ENCODE measurements around the gene NQO1.
"Not testable (repeated sequence)": the region's sequence is repeated elsewhere in the genome, so short reads cannot be mapped to it uniquely, and the experiment has no call there.

NQO1 gene

GRCh38 chr16:69741951-69742904, 15.9 kb upstream of the NQO1 start:
- no peak for DNase-seq

GRCh38 chr16:69741519-69741918, 15.2 kb upstream of the NQO1 start:
- DNase-seq: no peak

- no peak for DNase-seq
These were observed 5.7 kb upstream of the NQO1 start for GRCh38 chr16:69732101-69732500.

GRCh38 chr16:69731280-69731679, 4.9 kb upstream of the NQO1 start:
- not testable (repeated sequence) for DNase-seq

GRCh38 chr16:69729030-69729429, 2.7 kb upstream of the NQO1 start:
- DNase-seq: not testable (repeated sequence)

GRCh38 chr16:69727916-69728270, 1.5 kb upstream of the NQO1 start:
- DNase-seq: peak; percentile 20

- no peak for DNase-seq
These were observed 664 bp downstream of the NQO1 start for GRCh38 chr16:69725480-69726312.

GRCh38 chr16:69724981-69725479, 1.3 kb downstream of the NQO1 start:
- DNase-seq: no peak

- no peak for DNase-seq
These were observed 1.9 kb downstream of the NQO1 start for GRCh38 chr16:69724414-69724873.

GRCh38 chr16:69721441-69721957, 4.9 kb downstream of the NQO1 start:
- no peak for DNase-seq

GRCh38 chr16:69720822-69721430, 5.4 kb downstream of the NQO1 start:
- no peak for DNase-seq

GRCh38 chr16:69718111-69718764, 8.1 kb downstream of the NQO1 start:
- no peak for DNase-seq

- no peak for DNase-seq
These were observed 9.3 kb downstream of the NQO1 start for GRCh38 chr16:69717066-69717465.

GRCh38 chr16:69712914-69713581, 13.3 kb downstream of the NQO1 start:
- no peak for DNase-seq

GRCh38 chr16:69712277-69712676, 14.1 kb downstream of the NQO1 start:
- no peak for DNase-seq

- no peak for DNase-seq
These were observed 15.1 kb downstream of the NQO1 start for GRCh38 chr16:69711115-69711740.

GRCh38 chr16:69709456-69710084, 16.8 kb downstream of the NQO1 start:
- peak; percentile 52 for DNase-seq

GRCh38 chr16:69707920-69708683, 18.3 kb downstream of the NQO1 start:
- DNase-seq: no peak

- DNase-seq: no peak
These were observed 19.4 kb downstream of the NQO1 start for GRCh38 chr16:69706975-69707340.
